NCI-H2029 treated with DMSO at 0.1 percent for 48 hours (cell line): ENCODE data around the gene SIGLEC12.
"Not testable (repeated sequence)": the region's sequence is repeated elsewhere in the genome, so short reads cannot be mapped to it uniquely, and the experiment has no call there.

Source experiments
- DNase-seq: peaks from one replicate; lab custom pipeline; 2025; lab: John Stamatoyannopoulos, UW

Gene SIGLEC12

DNA sequence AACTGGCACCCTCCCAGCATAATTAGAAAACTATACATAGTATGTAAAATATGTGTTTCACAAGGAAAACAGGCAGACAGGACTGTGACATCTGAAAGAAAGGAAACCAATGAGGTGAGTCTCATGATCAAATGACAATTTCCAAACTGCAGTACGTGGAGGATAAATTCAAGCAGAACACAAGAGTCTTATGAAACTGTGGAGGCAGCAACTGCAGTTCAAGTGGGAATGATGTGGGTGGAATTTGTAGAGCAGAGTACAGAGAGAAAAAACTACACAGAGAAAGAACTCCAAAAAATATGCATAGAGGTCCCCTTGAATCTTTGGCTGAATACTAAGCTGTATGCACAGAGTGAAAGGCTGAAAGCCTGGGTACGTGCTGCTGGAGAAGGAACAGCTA lies 20.2 kb upstream of the SIGLEC12 start:
- DNase-seq: no peak

DNA sequence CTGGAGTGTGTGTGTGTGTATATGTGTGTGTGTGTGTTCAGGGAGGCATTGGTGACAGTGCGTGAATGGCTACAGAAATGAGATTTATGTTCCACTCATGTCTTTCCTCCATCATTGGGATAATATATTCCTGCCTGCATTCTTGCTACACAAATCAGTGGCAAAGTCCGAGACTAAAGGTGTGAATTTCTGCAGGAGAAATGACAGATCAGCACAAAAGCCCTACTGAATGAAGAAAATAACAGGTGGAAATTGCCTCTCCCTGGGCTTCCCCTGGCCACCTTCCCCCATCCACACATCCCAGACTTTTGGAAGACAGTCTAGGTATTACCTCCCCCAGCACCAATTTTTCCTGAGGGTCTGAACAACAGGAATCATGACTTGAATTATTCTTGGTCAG lies 19.8 kb upstream of the SIGLEC12 start:
- DNase-seq: no peak

- DNase-seq: no peak
Observed at GRCh38 chr19:51520728-51521127, 19.1 kb upstream of the SIGLEC12 start.

GRCh38 chr19:51514866-51515481 lies 13.4 kb upstream of the SIGLEC12 start:
- no peak for DNase-seq

DNA sequence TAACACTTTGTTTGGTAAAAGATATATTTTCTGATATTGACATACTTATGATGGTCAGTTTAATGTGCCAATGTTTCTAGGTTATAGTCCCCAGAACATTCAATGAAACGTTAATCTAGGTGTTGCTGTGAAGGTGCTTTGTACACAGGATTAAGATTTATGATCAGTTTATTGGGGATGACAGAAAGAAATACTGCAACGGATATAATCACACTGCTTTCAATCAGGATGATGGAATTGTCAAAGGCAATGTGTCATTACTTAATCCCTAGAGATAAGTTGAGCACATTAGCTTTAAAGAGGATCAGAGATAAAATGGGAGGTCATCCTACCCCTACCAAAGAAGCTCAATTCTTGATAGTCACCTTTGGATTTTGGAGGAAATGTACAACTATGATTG lies 12.4 kb upstream of the SIGLEC12 start:
- DNase-seq: no peak

GRCh38 chr19:51511353-51511752 lies 9.8 kb upstream of the SIGLEC12 start:
- DNase-seq: no peak

DNA sequence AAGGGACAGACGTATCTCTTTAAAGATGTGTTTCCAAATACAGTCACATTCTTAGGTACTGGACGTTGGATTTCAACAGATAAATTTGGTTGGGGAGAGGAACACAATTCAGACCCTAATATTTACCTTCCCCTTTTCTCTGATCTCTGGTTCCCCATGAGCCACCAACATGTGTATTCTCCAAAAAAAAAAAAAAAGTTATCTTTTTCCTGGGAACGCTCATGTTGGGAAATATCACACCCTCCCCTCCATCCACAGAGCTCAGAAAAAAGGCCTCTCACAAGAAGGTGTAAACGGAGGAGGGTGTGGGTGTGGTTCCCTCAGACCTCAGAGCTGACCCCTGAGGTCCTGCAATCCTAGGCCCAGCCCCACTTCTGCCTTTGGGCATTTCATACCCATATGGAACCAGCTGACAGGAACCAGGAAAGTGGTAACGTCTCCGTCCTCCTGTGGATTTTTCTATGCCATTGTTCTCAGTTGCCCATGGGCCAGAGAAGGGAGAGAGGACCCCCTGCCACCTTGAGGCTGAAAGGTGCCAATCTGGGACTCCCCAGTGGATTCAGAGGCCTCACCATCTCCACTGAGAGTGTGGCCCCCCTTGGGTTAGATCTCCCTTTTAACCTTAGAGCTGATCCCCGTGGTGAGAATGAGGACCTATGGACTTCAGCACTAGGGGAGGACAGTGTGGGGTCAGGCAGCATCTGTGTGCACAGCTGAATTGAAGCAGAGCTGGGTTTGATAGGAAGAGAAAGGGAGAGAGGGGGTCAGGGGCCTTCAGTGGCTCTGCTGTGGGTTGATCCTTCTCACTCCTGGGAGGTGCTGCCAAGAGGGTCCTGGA lies 8.4 kb upstream of the SIGLEC12 start:
- no peak for DNase-seq

- no peak for DNase-seq
Observed at GRCh38 chr19:51508059-51508733, 6.6 kb upstream of the SIGLEC12 start.

DNA sequence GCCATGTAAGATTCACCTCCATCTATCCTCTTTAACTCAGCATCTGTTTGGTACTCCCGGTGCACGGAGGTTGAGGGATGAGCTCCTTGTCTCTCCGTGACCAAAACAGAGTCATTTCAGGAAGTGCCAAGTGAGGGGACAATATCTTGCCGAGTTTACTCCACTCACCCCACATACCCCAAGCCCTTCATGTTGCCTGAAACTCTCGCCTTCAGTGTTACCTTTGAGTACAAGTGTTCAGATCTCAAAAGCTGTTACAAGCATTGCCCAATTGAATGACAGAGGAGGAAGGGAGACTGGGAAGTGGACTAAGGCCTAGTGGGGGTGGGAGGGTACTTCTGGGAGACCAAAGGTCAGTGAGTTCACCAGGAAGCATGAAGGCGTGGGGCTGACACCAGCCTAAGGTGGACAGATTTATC lies 6.0 kb upstream of the SIGLEC12 start:
- no peak for DNase-seq

GRCh38 chr19:51507192-51507591 lies 5.6 kb upstream of the SIGLEC12 start:
- no peak for DNase-seq

- DNase-seq: no peak
Observed at GRCh38 chr19:51505904-51506303, 4.3 kb upstream of the SIGLEC12 start.

DNA sequence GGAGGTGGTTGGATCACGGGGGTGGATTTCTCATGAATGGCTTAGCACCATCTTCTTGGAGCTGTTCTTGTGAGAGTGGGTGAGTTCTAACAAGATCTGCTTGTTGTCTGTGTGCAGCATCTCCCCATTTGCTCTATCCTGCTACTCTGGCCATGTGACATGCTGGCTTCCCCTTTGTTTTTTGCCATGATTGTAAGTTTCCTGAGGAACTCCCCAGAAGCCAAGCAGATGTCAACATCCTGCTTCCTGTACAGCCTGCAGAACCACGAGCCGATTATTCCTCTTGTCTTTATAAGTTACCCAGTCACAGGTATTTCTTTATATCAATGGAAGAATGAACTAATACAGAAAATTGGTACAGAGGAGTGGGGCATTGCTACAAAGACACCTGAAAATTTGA lies 2.3 kb upstream of the SIGLEC12 start:
- DNase-seq: no peak

DNA sequence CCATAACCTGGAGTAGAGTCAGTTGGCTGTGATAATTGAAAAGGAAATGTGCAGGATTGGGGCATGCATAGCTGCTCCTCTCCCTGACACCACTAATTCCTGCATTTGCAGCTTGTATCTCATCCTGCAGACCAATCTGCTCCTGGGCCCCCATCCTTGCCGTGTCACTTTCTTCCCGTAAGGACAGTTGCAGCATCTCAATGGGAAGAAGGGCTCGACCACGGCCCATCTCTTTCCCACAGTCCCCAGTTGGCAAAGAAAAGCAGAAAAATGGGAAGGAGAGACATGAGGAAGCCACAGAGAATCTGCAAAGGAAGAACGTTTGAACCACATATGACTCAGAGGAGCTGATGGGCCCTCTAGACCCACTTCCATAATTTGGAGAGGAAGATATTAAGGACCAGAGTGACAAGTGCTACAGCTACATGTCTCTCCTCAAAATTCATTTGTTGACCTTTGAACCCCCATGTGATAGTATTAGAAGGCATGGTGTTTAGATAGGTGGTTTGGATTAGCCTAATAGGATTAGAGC lies 1.8 kb upstream of the SIGLEC12 start:
- no peak for DNase-seq

DNA sequence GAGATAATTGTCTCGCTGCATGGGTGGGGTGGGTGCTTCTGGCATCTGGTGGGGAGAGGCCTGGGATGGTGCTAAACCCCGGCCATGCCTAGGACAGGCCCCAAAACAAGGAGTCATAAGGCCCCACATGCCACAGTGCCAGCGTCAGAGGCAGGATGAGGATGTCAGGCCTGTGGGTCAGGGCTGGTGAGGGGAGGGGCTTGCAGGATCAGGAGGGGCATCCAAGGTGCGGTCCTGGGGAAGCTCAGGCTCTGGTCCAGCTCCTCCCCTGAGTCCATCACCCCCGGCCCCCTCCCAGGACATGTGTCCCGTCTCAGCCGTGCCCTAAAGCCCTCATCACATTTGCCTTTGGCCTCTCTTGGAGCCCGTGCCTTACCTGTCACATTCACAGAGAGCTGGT lies 669 bp downstream of the SIGLEC12 start:
- DNase-seq: not testable (repeated sequence)

DNA sequence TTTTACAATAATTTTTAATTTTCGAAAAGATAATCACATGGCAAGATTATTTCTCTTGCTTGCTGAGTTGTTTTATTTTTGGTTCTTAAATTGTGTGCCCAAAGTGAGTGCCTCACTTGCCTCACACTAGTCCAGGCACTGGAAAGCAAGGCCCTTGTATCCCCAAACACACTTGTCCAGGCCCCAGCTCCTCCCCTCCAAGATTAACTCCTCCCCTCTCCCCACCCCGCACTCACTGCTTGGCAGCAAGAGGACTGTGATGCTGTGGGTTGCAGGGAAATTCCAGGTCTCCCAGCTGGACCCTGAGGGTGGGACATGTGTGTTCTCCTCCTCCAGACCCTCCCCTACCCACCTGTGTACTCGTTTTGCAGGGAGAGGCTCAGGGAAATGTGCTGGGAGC lies 3.9 kb downstream of the SIGLEC12 start:
- DNase-seq: no peak

- no peak for DNase-seq
Observed at GRCh38 chr19:51493776-51494175, 7.8 kb downstream of the SIGLEC12 start.

- DNase-seq: no peak
Observed at GRCh38 chr19:51491586-51491985, 10.0 kb downstream of the SIGLEC12 start.

DNA sequence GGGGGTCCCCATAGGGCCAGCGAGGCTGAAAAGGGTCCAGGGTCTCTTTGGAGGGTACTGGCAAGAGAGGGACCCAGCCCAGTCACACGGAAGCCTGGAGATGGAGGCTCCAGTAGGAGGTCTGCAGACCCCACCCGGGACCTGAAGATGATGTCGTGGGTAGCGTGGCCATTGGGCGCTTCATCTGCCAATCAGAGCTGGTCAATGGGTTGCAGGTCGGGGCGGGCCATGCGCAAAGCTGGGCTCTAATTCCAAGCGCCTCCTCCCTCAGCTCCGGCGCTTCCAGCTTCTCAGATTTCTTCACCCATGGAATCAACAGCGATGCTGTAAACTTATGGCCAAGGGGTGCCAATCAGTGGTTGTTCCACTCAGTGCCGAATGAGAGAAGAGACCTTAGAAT lies 10.9 kb downstream of the SIGLEC12 start:
- no peak for DNase-seq

GRCh38 chr19:51489113-51489512 lies 12.5 kb downstream of the SIGLEC12 start:
- DNase-seq: no peak

DNA sequence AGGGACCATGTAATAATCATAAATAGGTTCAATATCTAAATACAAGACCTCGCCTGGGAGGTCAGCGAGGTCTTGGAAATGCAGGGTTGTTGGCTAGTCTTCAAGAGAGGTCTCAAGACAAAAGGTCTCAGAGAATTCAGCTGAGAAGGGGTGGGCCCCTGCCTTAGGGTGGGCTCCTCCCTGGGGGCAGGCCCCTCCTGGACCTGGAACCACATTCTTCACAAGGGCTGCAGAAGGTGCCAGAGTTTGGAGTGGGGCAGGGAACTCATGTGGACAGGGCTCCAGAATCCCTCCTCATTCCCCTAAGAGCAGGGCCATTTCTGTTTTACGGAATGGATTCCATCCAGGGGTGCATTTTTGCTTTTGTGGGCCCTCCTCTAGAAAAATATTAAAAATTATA lies 13.1 kb downstream of the SIGLEC12 start:
- DNase-seq: no peak

DNA sequence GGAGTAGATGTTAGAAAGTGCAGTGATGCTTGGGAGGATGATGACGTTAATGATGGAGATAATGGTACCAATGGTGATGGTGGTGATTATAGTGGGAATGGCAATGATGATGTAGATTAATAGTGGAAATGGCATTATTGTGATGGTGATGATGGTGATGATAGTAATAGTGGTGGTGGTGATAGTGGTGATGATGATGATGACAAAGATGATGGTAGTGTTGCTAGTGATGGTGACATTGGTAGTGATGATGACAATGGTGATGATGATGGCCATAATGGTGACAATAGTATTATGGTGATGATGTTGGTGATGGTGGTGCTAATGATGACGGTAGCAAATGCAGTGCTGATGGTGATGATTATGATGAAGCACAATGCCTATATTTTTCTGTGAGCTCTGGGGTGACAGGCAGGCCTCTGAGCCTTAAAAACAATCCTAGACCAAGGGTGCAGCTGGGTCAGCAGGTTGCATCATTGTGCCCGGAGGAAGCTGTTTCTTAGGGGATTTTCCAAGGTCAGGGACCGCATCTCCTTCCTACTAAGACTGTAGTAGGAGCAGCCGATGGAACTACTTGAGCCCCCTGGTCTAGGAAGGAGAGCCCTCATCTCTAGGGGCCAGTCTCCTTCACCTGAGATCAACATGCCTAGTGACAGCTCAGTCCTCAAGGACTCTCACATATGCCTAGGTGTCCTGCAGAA lies 15.5 kb downstream of the SIGLEC12 start:
- no peak for DNase-seq

GRCh38 chr19:51480590-51480989 lies 21.0 kb downstream of the SIGLEC12 start:
- DNase-seq: no peak
